ENCODE measurements around the gene SLC2A11. TPM values are rescaled to one million over a fixed set of nuclear protein-coding genes. Genes with fewer than 3 reads are reported as not detected.

The SLC2A11 gene
- total RNA-seq, 1 donor from 2014 or later = 9.2 TPM

- Mint-ChIP-seq H3K27me3 (ENCODE audit: unreplicated experiment) (peaks cover 3% of the 10 kb centered on the region), H3K27ac (ENCODE audit: unreplicated experiment) (no peak overlapping the region), H3K36me3 (ENCODE audit: low read depth, unreplicated experiment) (peaks cover 21% of the 10 kb centered on the region), H3K4me1 (ENCODE audit: unreplicated experiment) (no peaks in the 10 kb centered on the region), H3K9me3 (ENCODE audit: unreplicated experiment) (no peaks in the 10 kb centered on the region), H3K4me3 (ENCODE audit: unreplicated experiment) (no peak overlapping the region)
- no peak for DNase-seq (ENCODE audit: low spot score)
- no peak for TF ChIP-seq CTCF (IDR thresholded peaks at IDR 0.05; ENCODE audit: unreplicated experiment)
These were observed 24.7 kb downstream of the SLC2A11 start for GRCh38 chr22:23882370-23882769.

DNA sequence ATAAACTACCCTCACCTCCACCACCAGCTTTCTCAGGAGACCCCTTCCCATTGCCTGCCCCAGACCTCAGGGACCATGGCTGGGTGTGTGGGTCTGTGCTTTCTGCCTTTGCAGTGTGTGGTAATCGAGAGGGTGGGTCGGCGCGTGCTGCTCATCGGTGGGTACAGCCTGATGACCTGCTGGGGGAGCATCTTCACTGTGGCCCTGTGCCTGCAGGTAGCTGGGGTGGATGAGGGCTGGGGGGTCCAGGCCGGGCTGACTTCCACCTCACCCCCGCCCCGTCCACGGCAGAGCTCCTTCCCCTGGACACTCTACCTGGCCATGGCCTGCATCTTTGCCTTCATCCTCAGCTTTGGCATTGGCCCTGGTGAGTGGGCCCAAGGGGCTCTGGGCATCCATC, 26.0 kb downstream of the SLC2A11 start:
- no peak overlapping the region for H3K4me3 Mint-ChIP-seq (ENCODE audit: unreplicated experiment)
- peaks cover 15% of the 10 kb centered on the region for H3K36me3 Mint-ChIP-seq (ENCODE audit: low read depth, unreplicated experiment)
- no peaks in the 10 kb centered on the region for H3K4me1 Mint-ChIP-seq (ENCODE audit: unreplicated experiment)
- TF ChIP-seq CTCF (IDR thresholded peaks at IDR 0.05; ENCODE audit: unreplicated experiment) = no peak
- peaks cover 3% of the 10 kb centered on the region for H3K27me3 Mint-ChIP-seq (ENCODE audit: unreplicated experiment)
- no peaks in the 10 kb centered on the region for H3K9me3 Mint-ChIP-seq (ENCODE audit: unreplicated experiment)
- H3K27ac Mint-ChIP-seq (ENCODE audit: unreplicated experiment) = no peak overlapping the region
- DNase-seq (ENCODE audit: low spot score) = no peak

DNA sequence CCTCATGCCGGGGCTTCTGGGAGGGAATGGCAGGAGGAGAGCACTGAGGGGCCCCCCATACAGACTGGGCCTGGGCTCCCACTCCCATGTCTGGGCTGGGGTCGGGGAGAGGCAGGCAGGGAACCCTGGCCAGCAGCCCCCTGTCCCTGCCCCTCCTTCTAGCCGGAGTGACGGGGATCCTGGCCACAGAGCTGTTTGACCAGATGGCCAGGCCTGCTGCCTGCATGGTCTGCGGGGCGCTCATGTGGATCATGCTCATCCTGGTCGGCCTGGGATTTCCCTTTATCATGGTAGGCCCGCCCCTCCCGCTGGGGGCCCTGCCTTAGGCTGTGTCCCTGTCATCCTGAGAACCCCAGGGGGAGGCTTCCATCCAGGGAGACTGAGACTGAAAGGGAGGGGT, 26.5 kb downstream of the SLC2A11 start:
- H3K4me3 Mint-ChIP-seq (ENCODE audit: unreplicated experiment) = no peak overlapping the region
- no peak overlapping the region for H3K27ac Mint-ChIP-seq (ENCODE audit: unreplicated experiment)
- no peaks in the 10 kb centered on the region for H3K4me1 Mint-ChIP-seq (ENCODE audit: unreplicated experiment)
- no peak for DNase-seq (ENCODE audit: low spot score)
- no peak for TF ChIP-seq CTCF (IDR thresholded peaks at IDR 0.05; ENCODE audit: unreplicated experiment)
- peaks cover 3% of the 10 kb centered on the region for H3K27me3 Mint-ChIP-seq (ENCODE audit: unreplicated experiment)
- peaks cover 14% of the 10 kb centered on the region for H3K36me3 Mint-ChIP-seq (ENCODE audit: low read depth, unreplicated experiment)
- no peaks in the 10 kb centered on the region for H3K9me3 Mint-ChIP-seq (ENCODE audit: unreplicated experiment)

- no peaks in the 10 kb centered on the region for H3K36me3 Mint-ChIP-seq (ENCODE audit: low read depth, unreplicated experiment)
- no peak for TF ChIP-seq CTCF (IDR thresholded peaks at IDR 0.05; ENCODE audit: unreplicated experiment)
- no peak overlapping the region for H3K4me3 Mint-ChIP-seq (ENCODE audit: unreplicated experiment)
- peaks cover 5% of the 10 kb centered on the region for H3K27me3 Mint-ChIP-seq (ENCODE audit: unreplicated experiment)
- DNase-seq (ENCODE audit: low spot score) = no peak
- H3K4me1 Mint-ChIP-seq (ENCODE audit: unreplicated experiment) = no peaks in the 10 kb centered on the region
- no peaks in the 10 kb centered on the region for H3K9me3 Mint-ChIP-seq (ENCODE audit: unreplicated experiment)
- H3K27ac Mint-ChIP-seq (ENCODE audit: unreplicated experiment) = no peak overlapping the region
These were observed 31.1 kb downstream of the SLC2A11 start for GRCh38 chr22:23888615-23889401.

DNA sequence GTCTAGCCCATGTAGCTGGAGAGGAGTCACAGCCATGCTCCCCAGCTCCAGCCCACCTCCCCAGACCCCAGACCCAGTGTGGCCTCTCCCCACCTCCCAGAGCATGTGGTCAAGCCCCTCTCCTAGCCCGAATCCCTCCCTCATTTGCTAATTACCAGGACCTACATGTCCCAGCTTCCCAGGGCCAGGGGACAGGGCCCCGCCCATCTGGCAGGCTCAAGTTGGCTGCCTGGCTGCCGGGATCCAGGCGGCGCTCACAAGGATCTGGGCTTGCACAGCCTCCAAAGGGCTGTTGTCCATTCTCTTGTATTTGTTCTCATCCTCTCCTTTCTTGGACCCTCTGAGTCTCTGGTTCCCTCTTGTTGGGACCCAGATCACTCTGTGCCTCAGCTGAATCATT, 31.9 kb downstream of the SLC2A11 start:
- peaks cover 5% of the 10 kb centered on the region for H3K27me3 Mint-ChIP-seq (ENCODE audit: unreplicated experiment)
- no peak overlapping the region for H3K4me3 Mint-ChIP-seq (ENCODE audit: unreplicated experiment)
- H3K4me1 Mint-ChIP-seq (ENCODE audit: unreplicated experiment) = no peaks in the 10 kb centered on the region
- no peak for TF ChIP-seq CTCF (IDR thresholded peaks at IDR 0.05; ENCODE audit: unreplicated experiment)
- DNase-seq (ENCODE audit: low spot score) = no peak
- no peak overlapping the region for H3K27ac Mint-ChIP-seq (ENCODE audit: unreplicated experiment)
- no peaks in the 10 kb centered on the region for H3K36me3 Mint-ChIP-seq (ENCODE audit: low read depth, unreplicated experiment)
- no peaks in the 10 kb centered on the region for H3K9me3 Mint-ChIP-seq (ENCODE audit: unreplicated experiment)
